ENCODE measurements around the gene GPX4.

Gene GPX4

GRCh38 chr19:1105008-1105872 is 1.4 kb downstream of the GPX4 start:
- H3K27me3 ChIP-seq (ENCODE audit: insufficient read depth, low read length) = no peaks in the 10 kb centered on the region
- H3K27ac ChIP-seq (ENCODE audit: low read depth, low read length, poor library complexity, severe bottlenecking) = no peak overlapping the region
- H3K9ac ChIP-seq (ENCODE audit: low read length) = peak overlapping the region; percentile 83
- no peak overlapping the region for H2AFZ ChIP-seq (ENCODE audit: low read length)
- peaks cover 45% of the 10 kb centered on the region for H3K4me1 ChIP-seq (ENCODE audit: insufficient read depth, low read length, severe bottlenecking)
- no peaks in the 10 kb centered on the region for H4K20me1 ChIP-seq (ENCODE audit: insufficient read depth, low read length)
- H3K4me3 ChIP-seq (ENCODE audit: low read depth, low read length, poor library complexity, severe bottlenecking) = peak overlapping the region; percentile 89
- H3K36me3 ChIP-seq (ENCODE audit: insufficient read depth, low read length) = peaks cover 14% of the 10 kb centered on the region; the same call in 1 of the 2 replicates
- H3K9me2 ChIP-seq (ENCODE audit: low read depth, low read length) = no peaks in the 10 kb centered on the region
- TF ChIP-seq CTCF (IDR thresholded peaks at IDR 0.05; ENCODE audit: low read length) = no peak
- no peak for TF ChIP-seq EZH2 (IDR thresholded peaks at IDR 0.05; ENCODE audit: borderline replicate concordance, low read length)
- H3K9me3 ChIP-seq (ENCODE audit: low read length) = no peaks in the 10 kb centered on the region
- H3F3A ChIP-seq (ENCODE audit: insufficient read depth, low read length) = no peaks in the 10 kb centered on the region
- H3K4me2 ChIP-seq (ENCODE audit: low read length) = peak overlapping the region; percentile 84
- H3K79me2 ChIP-seq (ENCODE audit: insufficient read depth, low read length) = no peaks in the 10 kb centered on the region

DNA sequence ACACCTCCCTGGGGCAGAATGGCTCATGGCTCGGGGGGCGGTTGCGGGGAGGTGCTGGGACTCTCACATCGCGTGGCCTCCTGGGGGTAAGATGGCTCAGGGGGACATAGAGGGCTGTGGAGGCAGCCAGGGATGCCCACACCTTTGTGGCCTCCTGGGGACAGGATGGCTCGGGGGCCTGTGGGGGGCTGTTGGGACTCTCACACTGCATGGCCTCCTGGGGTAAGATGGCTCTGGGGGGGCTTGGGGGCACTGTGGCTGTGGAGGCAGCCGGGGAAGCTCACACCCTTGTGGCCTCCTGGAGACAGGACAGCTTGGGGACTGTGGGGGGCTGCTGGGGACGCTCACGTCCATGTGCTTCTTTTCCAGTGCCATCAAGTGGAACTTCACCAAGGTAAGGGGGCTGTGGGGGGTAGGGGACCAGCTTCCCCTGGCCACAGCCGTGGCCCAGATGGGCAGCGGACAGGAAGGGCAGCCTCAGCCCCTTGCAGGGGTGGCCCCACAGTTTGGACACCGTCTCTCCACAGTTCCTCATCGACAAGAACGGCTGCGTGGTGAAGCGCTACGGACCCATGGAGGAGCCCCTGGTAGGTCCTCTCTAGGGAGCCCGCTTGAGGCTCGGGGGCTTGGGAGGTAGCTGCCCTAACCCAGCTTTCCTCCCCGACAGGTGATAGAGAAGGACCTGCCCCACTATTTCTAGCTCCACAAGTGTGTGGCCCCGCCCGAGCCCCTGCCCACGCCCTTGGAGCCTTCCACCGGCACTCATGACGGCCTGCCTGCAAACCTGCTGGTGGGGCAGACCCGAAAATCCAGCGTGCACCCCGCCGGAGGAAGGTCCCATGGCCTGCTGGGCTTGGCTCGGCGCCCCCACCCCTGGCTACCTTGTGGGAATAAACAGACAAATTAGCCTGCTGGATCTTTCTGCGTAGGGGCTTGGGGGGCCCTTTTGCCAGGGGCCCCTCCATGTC is 2.4 kb downstream of the GPX4 start:
- peak overlapping the region; percentile 43 for H3K27ac ChIP-seq (ENCODE audit: low read depth, low read length, poor library complexity, severe bottlenecking)
- H3F3A ChIP-seq (ENCODE audit: insufficient read depth, low read length) = no peaks in the 10 kb centered on the region
- peaks cover 45% of the 10 kb centered on the region for H3K4me1 ChIP-seq (ENCODE audit: insufficient read depth, low read length, severe bottlenecking)
- no peak for TF ChIP-seq CTCF (IDR thresholded peaks at IDR 0.05; ENCODE audit: low read length)
- no peak for TF ChIP-seq EZH2 (IDR thresholded peaks at IDR 0.05; ENCODE audit: borderline replicate concordance, low read length)
- H3K9me3 ChIP-seq (ENCODE audit: low read length) = no peaks in the 10 kb centered on the region
- H3K4me2 ChIP-seq (ENCODE audit: low read length) = no peak overlapping the region
- no peaks in the 10 kb centered on the region for H4K20me1 ChIP-seq (ENCODE audit: insufficient read depth, low read length)
- no peaks in the 10 kb centered on the region for H3K79me2 ChIP-seq (ENCODE audit: insufficient read depth, low read length)
- no peaks in the 10 kb centered on the region for H3K27me3 ChIP-seq (ENCODE audit: insufficient read depth, low read length)
- H3K4me3 ChIP-seq (ENCODE audit: low read depth, low read length, poor library complexity, severe bottlenecking) = no peak overlapping the region
- peaks cover 14% of the 10 kb centered on the region; the same call in 1 of the 2 replicates for H3K36me3 ChIP-seq (ENCODE audit: insufficient read depth, low read length)
- H3K9me2 ChIP-seq (ENCODE audit: low read depth, low read length) = no peaks in the 10 kb centered on the region
- no peak overlapping the region for H2AFZ ChIP-seq (ENCODE audit: low read length)
- no peak overlapping the region for H3K9ac ChIP-seq (ENCODE audit: low read length)

DNA sequence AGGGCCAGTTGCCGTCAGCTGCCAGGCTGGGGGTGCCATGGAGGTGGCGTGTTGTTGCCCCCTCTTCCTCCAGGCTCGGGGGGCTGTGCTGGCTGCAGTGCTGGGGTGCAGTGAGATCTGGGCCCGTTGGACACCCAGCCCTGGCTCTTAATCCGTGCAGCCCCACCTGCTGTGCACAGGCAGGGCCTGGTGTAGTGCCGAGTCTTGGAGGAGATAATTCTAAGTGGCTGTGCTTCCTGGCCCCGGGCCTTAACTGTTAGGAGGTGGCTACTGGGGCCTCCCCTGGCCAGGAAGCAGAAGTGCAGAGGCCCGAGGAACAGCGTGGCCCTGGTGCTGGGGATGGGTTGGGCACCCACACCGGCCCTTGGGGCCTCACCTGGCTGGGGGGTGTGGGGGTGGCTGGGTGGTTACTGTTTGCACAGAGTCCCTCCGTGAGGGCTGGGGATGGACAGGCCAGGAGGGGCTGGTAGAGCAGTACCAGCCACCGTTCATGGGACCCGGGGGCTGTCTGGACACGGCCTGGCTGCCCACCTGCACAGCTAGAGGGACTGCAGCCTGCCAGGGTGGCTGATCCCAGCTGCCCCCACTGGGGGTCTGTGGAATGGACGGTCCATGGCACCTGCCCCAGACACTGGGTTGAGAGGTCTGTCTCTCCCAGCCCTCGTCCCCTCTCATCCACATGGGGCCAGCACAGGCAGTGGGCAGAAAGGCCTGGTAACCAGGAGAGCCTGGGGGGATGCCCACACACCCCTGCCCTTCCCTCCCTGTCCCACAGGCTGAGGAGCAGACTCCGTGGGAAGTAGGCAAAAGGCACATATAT is 3.3 kb downstream of the GPX4 start:
- Histone ChIP-seq H3K27ac (ENCODE audit: low read depth, low read length, poor library complexity, severe bottlenecking) (peak overlapping the region; percentile 43), H3F3A (ENCODE audit: insufficient read depth, low read length) (no peaks in the 10 kb centered on the region), H3K4me2 (ENCODE audit: low read length) (no peak overlapping the region)

More for the DNA sequence above, 3.3 kb downstream of the GPX4 start:
- H3K9me2 ChIP-seq (ENCODE audit: low read depth, low read length) = no peaks in the 10 kb centered on the region
- H3K4me3 ChIP-seq (ENCODE audit: low read depth, low read length, poor library complexity, severe bottlenecking) = no peak overlapping the region
- peaks cover 14% of the 10 kb centered on the region; the same call in 1 of the 2 replicates for H3K36me3 ChIP-seq (ENCODE audit: insufficient read depth, low read length)
- H3K9me3 ChIP-seq (ENCODE audit: low read length) = no peaks in the 10 kb centered on the region
- H3K4me1 ChIP-seq (ENCODE audit: insufficient read depth, low read length, severe bottlenecking) = peaks cover 36% of the 10 kb centered on the region
- H2AFZ ChIP-seq (ENCODE audit: low read length) = no peak overlapping the region
- H4K20me1 ChIP-seq (ENCODE audit: insufficient read depth, low read length) = no peaks in the 10 kb centered on the region
- TF ChIP-seq CTCF (IDR thresholded peaks at IDR 0.05; ENCODE audit: low read length) = no peak
- TF ChIP-seq EZH2 (IDR thresholded peaks at IDR 0.05; ENCODE audit: borderline replicate concordance, low read length) = no peak
- no peaks in the 10 kb centered on the region for H3K79me2 ChIP-seq (ENCODE audit: insufficient read depth, low read length)
- no peak overlapping the region for H3K9ac ChIP-seq (ENCODE audit: low read length)
- H3K27me3 ChIP-seq (ENCODE audit: insufficient read depth, low read length) = no peaks in the 10 kb centered on the region

Measured in OCI-LY1 (cell line).